Measurements from ENCODE around the gene CPO.
"Not testable (repeated sequence)": the region's sequence is repeated elsewhere in the genome, so short reads cannot be mapped to it uniquely, and the experiment has no call there.

CPO gene

GRCh38 chr2:206937555-206937954 is 1.8 kb upstream of the CPO start:
- no peak for TF ChIP-seq Cebpa-rat (IDR thresholded peaks at IDR 0.05)
- no peak overlapping the region for H3K27ac ChIP-seq
- H4K20me1 ChIP-seq: no peaks in the 10 kb centered on the region
- H3K4me2 ChIP-seq: no peak overlapping the region
- no peaks in the 10 kb centered on the region for H3K9me3 ChIP-seq
- no peak overlapping the region for H3K4me3 ChIP-seq
- no peaks in the 10 kb centered on the region for H3K27me3 ChIP-seq
- no peaks in the 10 kb centered on the region for H3K36me3 ChIP-seq
- no peaks in the 10 kb centered on the region for H3K4me1 ChIP-seq
- H3K9ac ChIP-seq: no peak overlapping the region

GRCh38 chr2:206940546-206940945 is 1.2 kb downstream of the CPO start:
- TF ChIP-seq Cebpa-rat (IDR thresholded peaks at IDR 0.05): no peak
- no peak overlapping the region for H3K27ac ChIP-seq
- H4K20me1 ChIP-seq: no peaks in the 10 kb centered on the region
- H3K9me3 ChIP-seq: no peaks in the 10 kb centered on the region
- no peak overlapping the region for H3K4me3 ChIP-seq
- no peaks in the 10 kb centered on the region for H3K27me3 ChIP-seq
- H3K9ac ChIP-seq: no peak overlapping the region
- H3K4me1 ChIP-seq: no peaks in the 10 kb centered on the region
- H3K4me2 ChIP-seq: no peak overlapping the region
- no peaks in the 10 kb centered on the region for H3K36me3 ChIP-seq

GRCh38 chr2:206942592-206943478 is 3.5 kb downstream of the CPO start:
- H3K27me3 ChIP-seq: no peaks in the 10 kb centered on the region
- no peak overlapping the region for H3K4me2 ChIP-seq
- H3K9ac ChIP-seq: no peak overlapping the region
- no peaks in the 10 kb centered on the region for H3K36me3 ChIP-seq
- H4K20me1 ChIP-seq: no peaks in the 10 kb centered on the region
- no peak overlapping the region for H3K27ac ChIP-seq
- H3K4me3 ChIP-seq: no peak overlapping the region
- H3K4me1 ChIP-seq: no peaks in the 10 kb centered on the region
- H3K9me3 ChIP-seq: 0 out of 2 replicates have a peak, but pooled peaks cover 1% of the 10 kb centered on the region
- no peak for TF ChIP-seq Cebpa-rat (IDR thresholded peaks at IDR 0.05)

GRCh38 chr2:206953404-206953803 is 14.1 kb downstream of the CPO start:
- H3K36me3 ChIP-seq: not testable (repeated sequence)

GRCh38 chr2:206955253-206955652 is 15.9 kb downstream of the CPO start:
- Histone ChIP-seq H3K4me2 (no peak overlapping the region), H4K20me1 (no peaks in the 10 kb centered on the region), H3K4me1 (no peaks in the 10 kb centered on the region), H3K4me3 (no peak overlapping the region), H3K27ac (no peak overlapping the region), H3K36me3 (no peaks in the 10 kb centered on the region), H3K27me3 (no peaks in the 10 kb centered on the region), H3K9ac (no peak overlapping the region), H3K9me3 (peaks cover 23% of the 10 kb centered on the region)
- TF ChIP-seq Cebpa-rat (IDR thresholded peaks at IDR 0.05): no peak

More at GRCh38 chr2:206953404-206953803, 14.1 kb downstream of the CPO start:
- not testable (repeated sequence) for H3K27me3 ChIP-seq, H3K4me3 ChIP-seq, H3K4me2 ChIP-seq, H4K20me1 ChIP-seq, H3K9ac ChIP-seq, H3K27ac ChIP-seq, H3K4me1 ChIP-seq
- peaks cover 23% of the 10 kb centered on the region for H3K9me3 ChIP-seq

- no peaks in the 10 kb centered on the region for H3K27me3 ChIP-seq
- H3K4me2 ChIP-seq: no peak overlapping the region
- peaks cover 16% of the 10 kb centered on the region for H3K9me3 ChIP-seq
- H3K36me3 ChIP-seq: no peaks in the 10 kb centered on the region
- no peak overlapping the region for H3K4me3 ChIP-seq
- TF ChIP-seq Cebpa-rat (IDR thresholded peaks at IDR 0.05): no peak
- no peaks in the 10 kb centered on the region for H4K20me1 ChIP-seq
- H3K27ac ChIP-seq: no peak overlapping the region
- no peak overlapping the region for H3K9ac ChIP-seq
- H3K4me1 ChIP-seq: no peaks in the 10 kb centered on the region
These were observed 18.9 kb downstream of the CPO start for GRCh38 chr2:206958261-206958660.

- Histone ChIP-seq H3K4me2 (no peak overlapping the region), H3K36me3 (no peaks in the 10 kb centered on the region), H3K27me3 (no peaks in the 10 kb centered on the region), H3K27ac (no peak overlapping the region), H3K4me1 (no peaks in the 10 kb centered on the region), H3K9me3 (no peaks in the 10 kb centered on the region), H3K9ac (no peak overlapping the region), H3K4me3 (no peak overlapping the region), H4K20me1 (no peaks in the 10 kb centered on the region)
- TF ChIP-seq Cebpa-rat (IDR thresholded peaks at IDR 0.05): no peak
These were observed 23.6 kb downstream of the CPO start for GRCh38 chr2:206962966-206963365.

GRCh38 chr2:206968134-206969086 is 29.1 kb downstream of the CPO start:
- Histone ChIP-seq H3K4me1 (no peaks in the 10 kb centered on the region), H3K9ac (no peak overlapping the region), H3K27ac (no peak overlapping the region), H3K36me3 (no peaks in the 10 kb centered on the region), H3K27me3 (no peaks in the 10 kb centered on the region), H3K4me2 (no peak overlapping the region), H3K4me3 (no peak overlapping the region), H3K9me3 (no peaks in the 10 kb centered on the region), H4K20me1 (no peaks in the 10 kb centered on the region)
- no peak for TF ChIP-seq Cebpa-rat (IDR thresholded peaks at IDR 0.05)

GRCh38 chr2:206969192-206969591 is 29.9 kb downstream of the CPO start:
- no peaks in the 10 kb centered on the region for H3K4me1 ChIP-seq
- no peaks in the 10 kb centered on the region for H3K9me3 ChIP-seq
- no peak for TF ChIP-seq Cebpa-rat (IDR thresholded peaks at IDR 0.05)
- H3K9ac ChIP-seq: no peak overlapping the region
- H4K20me1 ChIP-seq: no peaks in the 10 kb centered on the region
- H3K36me3 ChIP-seq: no peaks in the 10 kb centered on the region
- no peak overlapping the region for H3K4me2 ChIP-seq
- H3K4me3 ChIP-seq: no peak overlapping the region
- H3K27me3 ChIP-seq: no peaks in the 10 kb centered on the region
- no peak overlapping the region for H3K27ac ChIP-seq
